DOHH2 (cell line): ENCODE data around the gene ELFN1.

Source experiments
- H3F3A ChIP-seq: fragments of 200-600 bp; sonication (generic), shearing (Covaris generic); 2 replicates; pipeline ENCODE4 v1.6.0; 2016; ENCODE audit warnings: antibody characterized with exemption, mild to moderate bottlenecking; ENCODE audit not compliant: control insufficient read depth, insufficient read depth
- H3K27ac ChIP-seq: fragments of 200-600 bp; sonication (generic); 2 replicates; pipeline ENCODE4 v1.5.1; 2014; ENCODE audit warnings: low read depth, mild to moderate bottlenecking, low read length, moderate library complexity
- H3K27me3 ChIP-seq: fragments of 200-600 bp; sonication (generic); 2 replicates; pipeline ENCODE4 v1.6.1; 2014; ENCODE audit warnings: mild to moderate bottlenecking, low read length, mixed read lengths; ENCODE audit not compliant: control insufficient read depth
- H3K36me3 ChIP-seq: fragments of 200-600 bp; sonication (generic); 2 replicates; pipeline ENCODE4 v1.6.1; 2014; ENCODE audit warnings: mild to moderate bottlenecking, low read length, moderate library complexity, mixed read lengths; ENCODE audit not compliant: control insufficient read depth
- H3K4me1 ChIP-seq: fragments of 200-600 bp; sonication (generic); 2 replicates; pipeline ENCODE4 v1.6.1; 2014; ENCODE audit warnings: mild to moderate bottlenecking, low read length, mixed read lengths; ENCODE audit not compliant: control insufficient read depth
- H3K4me2 ChIP-seq: fragments of 200-600 bp; sonication (generic); 2 replicates; pipeline ENCODE4 v1.6.0; 2014; ENCODE audit warnings: mild to moderate bottlenecking, low read length, moderate library complexity
- H3K4me3 ChIP-seq: fragments of 200-600 bp; sonication (generic); 2 replicates; pipeline ENCODE4 v1.5.1; 2014; ENCODE audit warnings: mild to moderate bottlenecking, low read length, mixed read lengths
- H3K79me2 ChIP-seq: fragments of 200-600 bp; sonication (generic); 2 replicates; pipeline ENCODE4 v1.6.1; 2014; ENCODE audit warnings: mild to moderate bottlenecking, low read length, mixed read lengths; ENCODE audit not compliant: control insufficient read depth
- H3K9me2 ChIP-seq: fragments of 200-600 bp; sonication (generic); replicated peaks from 2 replicates; pipeline ENCODE4 v1.6.1; 2014; ENCODE audit warnings: mild to moderate bottlenecking, low read length, mixed read lengths; ENCODE audit not compliant: control insufficient read depth
- H3K9me3 ChIP-seq: fragments of 200-600 bp; sonication (generic); 2 replicates; pipeline ENCODE4 v1.6.1; 2014; ENCODE audit warnings: antibody characterized with exemption, low read length, mixed read lengths; ENCODE audit not compliant: control insufficient read depth, insufficient read depth
- H4K20me1 ChIP-seq: fragments of 200-600 bp; sonication (generic); 2 replicates; pipeline ENCODE4 v1.6.0; 2014; ENCODE audit warnings: low read depth, mild to moderate bottlenecking, antibody characterized with exemption, low read length, moderate library complexity; ENCODE audit not compliant: control insufficient read depth, insufficient read depth
- CTCF ChIP-seq: fragments of 200-600 bp; sonication (generic); IDR thresholded peaks from one replicate; pipeline ENCODE4 v1.5.1; 2014; ENCODE audit warnings: antibody characterized with exemption, mild to moderate bottlenecking, low read depth, low read length; ENCODE audit not compliant: poor library complexity, severe bottlenecking
- EZH2phosphoT487 ChIP-seq: fragments of 200-600 bp; sonication (generic); IDR thresholded peaks from 2 replicates; pipeline ENCODE4 v1.6.1; 2017; ENCODE audit warnings: borderline replicate concordance, mild to moderate bottlenecking, antibody characterized with exemption, low read length, moderate library complexity, mixed read lengths

The ELFN1 gene

GRCh38 chr7:1689311-1689710, 19.2 kb downstream of the ELFN1 start:
- no peak for TF ChIP-seq EZH2phosphoT487
- TF ChIP-seq CTCF = no peak
- Histone ChIP-seq H3K27ac (no peak overlapping the region), H4K20me1 (no peaks in the 10 kb centered on the region), H3F3A (no peaks in the 10 kb centered on the region), H3K9me3 (peaks cover 8% of the 10 kb centered on the region), H3K4me3 (no peak overlapping the region), H3K27me3 (peaks cover 9% of the 10 kb centered on the region), H3K36me3 (no peaks in the 10 kb centered on the region), H3K79me2 (no peaks in the 10 kb centered on the region), H3K4me1 (no peaks in the 10 kb centered on the region), H3K4me2 (no peak overlapping the region), H3K9me2 (no peaks in the 10 kb centered on the region)

GRCh38 chr7:1690359-1690958, 20.4 kb downstream of the ELFN1 start:
- Histone ChIP-seq H3K9me3 (no peaks in the 10 kb centered on the region; the same call in 1 of the 2 replicates), H3K79me2 (no peaks in the 10 kb centered on the region), H3K27ac (no peak overlapping the region), H3K4me2 (no peak overlapping the region), H3F3A (no peaks in the 10 kb centered on the region), H3K27me3 (peaks cover 9% of the 10 kb centered on the region), H3K4me1 (no peaks in the 10 kb centered on the region), H3K9me2 (no peaks in the 10 kb centered on the region), H3K36me3 (no peaks in the 10 kb centered on the region), H3K4me3 (no peak overlapping the region), H4K20me1 (no peaks in the 10 kb centered on the region)
- TF ChIP-seq EZH2phosphoT487 = no peak
- no peak for TF ChIP-seq CTCF

GRCh38 chr7:1691096-1691495, 21.0 kb downstream of the ELFN1 start:
- Histone ChIP-seq H4K20me1 (no peaks in the 10 kb centered on the region), H3F3A (no peaks in the 10 kb centered on the region), H3K9me3 (no peaks in the 10 kb centered on the region; the same call in 1 of the 2 replicates), H3K79me2 (no peaks in the 10 kb centered on the region), H3K4me3 (no peak overlapping the region), H3K9me2 (no peaks in the 10 kb centered on the region), H3K27ac (no peak overlapping the region), H3K4me1 (no peaks in the 10 kb centered on the region), H3K27me3 (peaks cover 9% of the 10 kb centered on the region), H3K36me3 (no peaks in the 10 kb centered on the region), H3K4me2 (no peak overlapping the region)
- TF ChIP-seq EZH2phosphoT487 = no peak
- no peak for TF ChIP-seq CTCF
